Stimulated activated memory B cell treated with anti-CD40 and anti-IgM and Interleukin-4, amounts not matched to agents 10 μg/mL and 1 μg/mL and 100 μg/mL, for 72 hours (primary cell): ENCODE results near the gene BCAS1.

Source experiments
- ATAC-seq: fragments of 150-1000 bp; cut with Tn5 transposase; 2 replicates; pipeline ENCODE4 v1.10.0; 2021
- H3K27ac Mint-ChIP-seq: one replicate; pipeline ENCODE4 v1.8.0; 2022; ENCODE audit warnings: mild to moderate bottlenecking, mixed read lengths
- H3K27me3 Mint-ChIP-seq: one replicate; pipeline ENCODE4 v1.8.0; 2022; ENCODE audit warnings: mixed read lengths
- H3K36me3 Mint-ChIP-seq: one replicate; pipeline ENCODE4 v1.8.0; 2022; ENCODE audit warnings: mixed read lengths
- H3K4me1 Mint-ChIP-seq: one replicate; pipeline ENCODE4 v1.8.0; 2022; ENCODE audit warnings: mixed read lengths
- H3K4me3 Mint-ChIP-seq: one replicate; pipeline ENCODE4 v1.8.0; 2022; ENCODE audit warnings: mild to moderate bottlenecking, moderate library complexity, mixed read lengths
- H3K9me3 Mint-ChIP-seq: one replicate; pipeline ENCODE4 v1.8.0; 2022; ENCODE audit warnings: mixed read lengths

Gene BCAS1

DNA sequence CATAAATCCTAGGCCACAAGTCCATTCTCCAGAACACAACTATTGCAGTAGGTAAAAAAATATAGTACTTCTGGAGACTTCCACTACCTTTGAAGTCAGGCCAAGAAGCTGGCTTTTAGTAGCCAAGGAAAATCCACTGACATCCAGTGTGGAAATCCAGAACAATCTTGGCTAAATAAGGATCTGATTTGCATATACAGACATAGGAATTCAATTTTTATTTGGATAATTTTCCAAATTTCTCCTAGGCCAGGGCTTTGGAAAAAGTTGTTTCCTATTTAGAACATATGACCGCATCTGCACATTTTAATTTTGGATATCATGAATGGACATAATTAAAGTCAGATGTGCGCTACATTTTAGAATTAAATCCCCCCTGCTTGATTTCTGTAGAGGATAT lies 100.2 kb downstream of the BCAS1 start:
- no peak for ATAC-seq
- Mint-ChIP-seq H3K9me3 (peaks cover 5% of the 10 kb centered on the region), H3K4me3 (no peak overlapping the region), H3K27me3 (no peaks in the 10 kb centered on the region), H3K36me3 (peaks cover 6% of the 10 kb centered on the region), H3K4me1 (no peaks in the 10 kb centered on the region), H3K27ac (no peak overlapping the region)

DNA sequence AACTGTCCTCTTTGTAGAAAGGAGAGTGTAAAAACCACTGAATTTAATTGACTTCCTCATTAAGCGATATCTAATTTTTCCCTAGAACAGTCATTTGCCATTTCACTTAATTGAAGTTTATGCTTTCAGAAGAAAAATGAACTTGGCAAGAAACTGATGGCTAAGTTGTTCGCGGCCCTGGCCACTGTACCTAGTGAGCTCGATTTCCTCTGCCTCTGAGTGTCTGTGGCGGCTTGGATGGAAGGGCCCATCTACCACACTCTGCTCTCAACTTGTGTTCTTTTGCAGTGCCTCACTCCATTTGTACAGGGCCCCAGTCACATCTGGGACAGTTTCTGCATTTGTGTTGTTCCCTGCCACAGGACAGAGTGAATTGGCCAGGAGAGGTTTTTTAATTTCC lies 102.9 kb downstream of the BCAS1 start:
- no peaks in the 10 kb centered on the region for H3K4me1 Mint-ChIP-seq
- H3K27ac Mint-ChIP-seq = no peak overlapping the region
- no peaks in the 10 kb centered on the region for H3K36me3 Mint-ChIP-seq
- H3K4me3 Mint-ChIP-seq = no peak overlapping the region
- no peaks in the 10 kb centered on the region for H3K9me3 Mint-ChIP-seq
- H3K27me3 Mint-ChIP-seq = no peaks in the 10 kb centered on the region
- no peak for ATAC-seq

DNA sequence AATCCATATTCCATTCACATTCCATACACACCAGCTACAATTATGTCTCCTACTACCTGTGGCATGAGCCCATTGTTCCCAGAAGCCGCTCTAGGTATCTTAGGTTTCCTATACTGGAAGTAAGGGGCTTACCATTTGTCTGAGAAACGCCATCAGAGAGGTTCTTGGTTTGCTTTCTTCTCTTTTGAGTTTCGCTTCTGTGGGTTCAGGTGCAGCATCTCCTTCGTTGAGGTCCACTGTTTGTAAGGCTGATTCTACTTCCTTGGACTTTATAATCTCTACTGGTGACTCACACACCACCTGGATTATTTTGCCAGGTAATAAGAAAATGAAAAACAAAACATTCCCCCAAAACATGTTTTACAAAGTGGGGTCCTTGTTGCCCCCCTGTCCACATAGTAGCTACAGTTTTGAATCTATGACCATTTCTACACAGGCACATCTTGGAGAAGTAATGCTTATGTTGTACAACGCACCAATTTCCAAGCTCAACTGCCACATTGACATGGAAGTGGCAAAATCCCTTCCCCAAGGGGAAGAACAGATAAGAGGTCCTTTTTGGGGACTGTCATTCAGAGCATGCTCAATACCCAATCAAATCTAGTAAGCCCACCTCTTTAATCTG lies 103.5 kb downstream of the BCAS1 start:
- Mint-ChIP-seq H3K27ac (no peak overlapping the region), H3K36me3 (no peaks in the 10 kb centered on the region), H3K4me3 (no peak overlapping the region), H3K27me3 (no peaks in the 10 kb centered on the region), H3K9me3 (no peaks in the 10 kb centered on the region), H3K4me1 (no peaks in the 10 kb centered on the region)
- no peak for ATAC-seq

DNA sequence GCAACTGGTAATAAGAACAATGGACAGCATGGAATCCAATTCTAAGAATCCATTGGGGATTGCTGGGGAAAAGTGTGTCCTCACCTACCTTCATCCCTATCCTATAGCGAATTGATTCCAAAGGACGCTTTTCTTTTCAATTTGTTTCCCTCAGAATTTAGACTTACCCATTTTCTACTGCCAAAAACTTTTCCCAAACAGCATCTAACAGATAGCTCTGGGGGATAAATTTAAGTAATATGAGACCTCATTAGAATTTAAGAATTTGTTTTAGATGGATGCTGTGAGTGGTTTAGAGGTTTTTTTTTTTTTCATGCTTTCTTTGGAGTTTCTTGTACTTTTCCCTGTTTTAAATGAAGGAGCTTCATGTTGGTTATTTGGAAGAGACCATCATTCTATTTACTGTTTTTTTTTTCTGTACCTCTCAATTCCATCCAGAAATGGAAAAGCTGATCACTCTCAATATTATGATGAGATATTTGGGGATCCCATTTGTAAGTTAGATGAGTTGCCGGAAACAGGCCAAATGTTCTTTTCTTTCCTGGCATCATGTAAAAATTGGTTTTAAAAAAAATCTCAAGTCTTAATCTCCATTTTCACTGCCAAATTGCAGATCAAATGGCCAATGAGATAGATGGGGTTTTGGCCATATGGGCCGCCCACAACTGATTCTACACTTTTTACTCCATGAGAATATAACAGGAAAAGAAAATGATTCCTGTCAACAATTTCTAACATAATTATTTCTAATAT lies 105.7 kb downstream of the BCAS1 start:
- ATAC-seq = no peak
- no peak overlapping the region for H3K4me3 Mint-ChIP-seq
- no peak overlapping the region for H3K27ac Mint-ChIP-seq
- no peaks in the 10 kb centered on the region for H3K27me3 Mint-ChIP-seq
- peaks cover 7% of the 10 kb centered on the region for H3K4me1 Mint-ChIP-seq
- no peaks in the 10 kb centered on the region for H3K9me3 Mint-ChIP-seq
- no peaks in the 10 kb centered on the region for H3K36me3 Mint-ChIP-seq

DNA sequence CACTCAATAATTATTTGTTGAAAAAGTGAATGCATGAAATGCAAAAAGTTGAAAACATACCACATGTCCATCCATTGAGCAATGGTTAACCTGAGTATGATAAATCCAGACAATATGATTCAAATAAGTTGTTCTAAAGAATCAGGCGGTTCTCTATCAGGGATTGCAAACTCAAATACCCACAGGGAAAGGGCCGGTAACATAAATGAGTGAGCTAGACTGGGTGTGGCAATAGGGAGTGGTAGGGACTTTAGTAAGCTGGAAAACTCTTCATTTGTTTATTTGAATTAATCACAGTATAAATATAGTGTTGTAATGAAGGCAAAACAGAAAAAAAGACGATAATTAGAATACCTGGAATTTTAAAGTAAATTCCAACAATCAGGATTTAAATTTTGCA lies 106.3 kb downstream of the BCAS1 start:
- Mint-ChIP-seq H3K4me1 (peaks cover 7% of the 10 kb centered on the region), H3K4me3 (no peak overlapping the region), H3K9me3 (no peaks in the 10 kb centered on the region), H3K36me3 (no peaks in the 10 kb centered on the region), H3K27me3 (no peaks in the 10 kb centered on the region), H3K27ac (no peak overlapping the region)
- ATAC-seq = no peak

DNA sequence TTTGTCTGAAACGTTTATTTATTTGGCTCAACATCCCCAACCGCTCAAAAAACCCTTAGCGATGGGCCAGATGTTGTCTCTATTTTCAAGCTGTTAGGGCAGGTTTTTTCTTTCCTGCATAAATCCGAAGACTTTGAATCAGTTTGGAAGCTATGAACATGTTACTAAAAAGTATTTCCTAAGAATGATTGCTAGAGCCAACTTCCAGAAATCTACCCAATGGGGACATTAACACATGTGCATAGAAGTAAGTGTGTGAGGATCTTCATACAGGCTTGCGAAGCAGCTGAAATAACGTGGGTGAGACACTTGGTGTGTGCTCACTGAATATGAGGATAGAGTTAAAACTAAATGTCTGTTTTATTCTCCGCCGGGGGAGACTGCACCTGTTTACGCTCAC lies 106.8 kb downstream of the BCAS1 start:
- Mint-ChIP-seq H3K27ac (no peak overlapping the region), H3K36me3 (no peaks in the 10 kb centered on the region), H3K4me3 (no peak overlapping the region), H3K27me3 (no peaks in the 10 kb centered on the region), H3K4me1 (peaks cover 7% of the 10 kb centered on the region), H3K9me3 (no peaks in the 10 kb centered on the region)
- no peak for ATAC-seq

DNA sequence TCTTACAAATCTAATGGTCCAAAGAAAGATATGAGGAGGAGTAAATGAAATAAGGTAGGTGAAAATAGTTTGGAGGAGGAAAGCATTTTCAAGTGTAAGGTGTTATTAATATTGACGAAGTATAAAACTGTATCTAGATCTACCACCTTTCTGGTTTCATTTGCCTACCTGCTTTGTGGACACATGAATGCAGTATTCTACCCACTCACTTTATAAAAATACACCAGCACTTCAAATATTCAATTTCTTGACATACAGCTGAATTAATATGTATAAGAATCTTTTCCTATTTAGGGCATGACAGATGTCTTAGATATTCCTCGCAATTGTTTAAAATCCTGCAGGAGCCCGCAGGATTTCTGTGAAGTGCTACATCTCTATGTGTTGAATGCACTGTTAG lies 108.0 kb downstream of the BCAS1 start:
- Mint-ChIP-seq H3K27me3 (no peaks in the 10 kb centered on the region), H3K4me1 (peaks cover 7% of the 10 kb centered on the region), H3K9me3 (no peaks in the 10 kb centered on the region), H3K27ac (no peak overlapping the region), H3K4me3 (no peak overlapping the region), H3K36me3 (no peaks in the 10 kb centered on the region)
- ATAC-seq = no peak

DNA sequence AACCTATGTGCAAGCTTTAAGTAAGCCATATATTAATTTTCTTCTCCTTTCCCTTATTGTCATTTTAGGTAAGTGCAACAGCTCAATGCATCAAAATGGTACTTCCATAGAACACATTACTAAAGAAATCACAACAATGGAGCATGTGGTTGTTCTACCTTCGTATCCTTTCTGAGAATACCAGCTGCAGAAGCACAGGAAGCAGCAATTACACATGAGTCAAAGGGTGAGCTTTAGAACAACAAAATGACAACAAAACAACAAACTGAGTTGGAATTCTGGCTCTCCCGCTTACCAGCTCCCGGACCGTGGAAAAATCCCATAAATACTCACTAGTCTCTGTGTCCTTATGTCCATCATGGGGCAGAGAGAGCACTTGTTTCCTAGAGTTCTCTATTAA lies 108.9 kb downstream of the BCAS1 start:
- no peaks in the 10 kb centered on the region for H3K9me3 Mint-ChIP-seq
- ATAC-seq = no peak
- no peak overlapping the region for H3K27ac Mint-ChIP-seq
- peaks cover 7% of the 10 kb centered on the region for H3K4me1 Mint-ChIP-seq
- no peaks in the 10 kb centered on the region for H3K27me3 Mint-ChIP-seq
- no peak overlapping the region for H3K4me3 Mint-ChIP-seq
- no peaks in the 10 kb centered on the region for H3K36me3 Mint-ChIP-seq

DNA sequence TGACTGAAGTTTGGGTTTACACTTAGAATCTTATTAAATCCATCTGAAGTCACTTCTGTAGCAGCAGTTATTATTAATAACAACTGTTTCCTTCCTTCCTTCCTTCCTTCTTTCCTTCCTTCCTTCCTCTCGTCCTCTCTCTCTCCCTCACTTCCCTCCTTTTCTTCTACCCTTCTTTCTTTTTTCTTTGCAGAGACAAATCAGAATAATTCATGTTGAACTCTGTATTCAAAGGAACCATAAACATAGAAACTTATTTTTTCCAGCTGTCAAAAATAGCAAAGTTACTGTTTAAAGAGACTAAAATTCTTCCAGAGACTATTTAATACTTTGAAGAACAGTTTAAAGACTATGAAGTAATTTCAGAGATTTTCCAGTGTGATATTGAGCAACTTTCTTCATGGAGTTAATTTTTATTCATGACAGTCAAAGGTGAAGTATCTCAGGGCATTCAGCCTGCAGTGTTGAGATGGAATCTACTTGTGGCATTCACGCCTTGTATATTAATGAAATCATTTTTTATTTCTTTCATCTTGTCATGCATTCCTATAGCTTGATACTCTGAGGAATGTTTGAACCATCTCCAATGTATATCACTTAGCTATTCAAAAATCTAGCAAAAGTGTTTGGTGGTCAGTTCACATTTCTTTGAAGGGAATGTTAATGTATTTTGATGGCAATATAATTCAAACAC lies 109.7 kb downstream of the BCAS1 start:
- no peak overlapping the region for H3K4me3 Mint-ChIP-seq
- H3K27ac Mint-ChIP-seq = no peak overlapping the region
- ATAC-seq = no peak
- no peaks in the 10 kb centered on the region for H3K27me3 Mint-ChIP-seq
- no peaks in the 10 kb centered on the region for H3K9me3 Mint-ChIP-seq
- no peaks in the 10 kb centered on the region for H3K36me3 Mint-ChIP-seq
- peaks cover 7% of the 10 kb centered on the region for H3K4me1 Mint-ChIP-seq

DNA sequence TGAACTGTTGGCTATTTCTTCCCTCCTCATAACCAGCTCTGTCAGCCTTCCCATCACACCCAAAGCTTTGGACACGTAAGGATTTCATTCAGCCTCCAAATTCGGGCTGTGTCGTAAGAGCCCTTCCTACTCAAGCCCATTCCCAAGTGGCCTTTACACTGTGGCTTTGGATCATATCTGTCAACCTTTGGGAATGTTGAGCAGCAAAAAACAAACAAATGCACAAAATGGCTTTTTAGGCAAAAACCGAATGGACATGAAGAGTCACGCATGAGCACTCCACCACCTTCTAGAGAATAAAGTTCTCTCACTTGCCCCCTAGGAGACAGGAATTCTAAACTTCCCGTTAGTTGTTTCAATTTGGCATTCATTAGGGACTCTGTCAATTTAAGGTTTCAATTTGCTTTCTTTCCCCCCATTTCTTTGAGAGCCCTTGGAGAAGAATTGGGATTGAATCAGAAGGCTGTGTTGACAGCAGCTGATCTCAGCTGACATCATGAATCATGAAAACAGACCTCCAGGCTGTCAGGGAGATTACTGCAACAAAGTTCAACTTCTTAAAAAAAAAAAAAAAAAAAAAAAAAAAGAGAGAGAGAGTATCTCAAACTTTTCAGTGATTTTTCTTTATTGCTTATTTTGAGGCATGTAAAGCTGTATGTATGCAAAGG lies 110.3 kb downstream of the BCAS1 start:
- no peak overlapping the region for H3K27ac Mint-ChIP-seq
- H3K4me3 Mint-ChIP-seq = no peak overlapping the region
- no peak for ATAC-seq
- H3K36me3 Mint-ChIP-seq = no peaks in the 10 kb centered on the region
- no peaks in the 10 kb centered on the region for H3K9me3 Mint-ChIP-seq
- H3K4me1 Mint-ChIP-seq = peaks cover 7% of the 10 kb centered on the region
- H3K27me3 Mint-ChIP-seq = no peaks in the 10 kb centered on the region

DNA sequence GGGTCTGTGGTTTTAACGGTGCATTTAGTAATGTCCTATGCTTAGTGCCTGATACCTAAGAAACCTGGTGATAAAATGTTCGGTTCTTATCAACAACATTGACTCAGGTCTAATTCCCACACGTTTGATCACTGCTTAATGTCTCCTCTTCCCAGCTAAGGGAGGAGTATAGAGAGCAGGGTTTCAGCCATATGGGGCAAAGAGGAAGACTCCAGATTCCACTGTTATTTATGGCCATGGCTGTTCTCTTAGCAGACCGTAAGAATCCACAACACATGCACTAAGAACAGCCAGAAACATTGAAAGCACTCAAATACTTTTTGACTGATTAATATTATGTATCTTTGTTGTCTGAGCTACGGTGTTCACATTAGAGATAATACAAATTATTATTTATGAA lies 112.1 kb downstream of the BCAS1 start:
- peaks cover 5% of the 10 kb centered on the region for H3K36me3 Mint-ChIP-seq
- H3K4me3 Mint-ChIP-seq = no peak overlapping the region
- H3K9me3 Mint-ChIP-seq = peaks cover 3% of the 10 kb centered on the region
- no peak overlapping the region for H3K27ac Mint-ChIP-seq
- no peak for ATAC-seq
- H3K27me3 Mint-ChIP-seq = no peaks in the 10 kb centered on the region
- peaks cover 7% of the 10 kb centered on the region for H3K4me1 Mint-ChIP-seq

DNA sequence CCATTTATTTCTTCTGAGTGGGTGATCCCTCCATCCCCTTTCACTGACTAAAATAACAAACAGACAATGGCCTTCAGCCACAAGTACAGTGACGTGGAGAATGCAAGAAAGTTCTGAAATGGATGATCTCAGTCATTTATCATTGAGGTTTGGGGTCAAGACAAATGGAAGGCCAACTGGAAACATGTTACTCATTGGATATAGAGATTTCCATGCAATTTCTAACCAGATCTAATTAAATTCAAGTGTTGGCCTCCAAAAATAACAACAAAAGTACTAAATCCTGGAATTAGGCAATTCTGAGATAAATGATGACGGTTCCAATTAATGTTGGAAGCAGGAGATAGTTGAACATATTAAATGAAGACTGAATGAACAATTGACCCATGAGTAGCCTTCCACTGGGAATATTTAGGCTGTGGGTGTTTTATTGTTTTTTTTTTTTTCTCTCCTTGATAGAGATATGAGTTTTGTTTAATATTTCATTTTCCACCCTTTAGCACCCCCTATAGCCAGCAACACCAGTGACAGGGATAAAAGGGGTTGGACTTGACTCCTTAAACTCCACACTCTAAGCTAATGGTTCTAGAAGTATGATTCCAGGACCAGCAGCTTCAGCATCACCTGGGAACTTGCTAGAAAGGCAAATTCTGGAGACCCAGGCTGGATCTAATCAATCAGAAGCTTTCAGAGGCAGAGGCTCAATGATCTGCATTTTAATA lies 112.8 kb downstream of the BCAS1 start:
- ATAC-seq = no peak
- Mint-ChIP-seq H3K4me3 (no peak overlapping the region), H3K27ac (no peak overlapping the region), H3K36me3 (peaks cover 9% of the 10 kb centered on the region), H3K27me3 (no peaks in the 10 kb centered on the region), H3K9me3 (peaks cover 3% of the 10 kb centered on the region), H3K4me1 (peaks cover 7% of the 10 kb centered on the region)

DNA sequence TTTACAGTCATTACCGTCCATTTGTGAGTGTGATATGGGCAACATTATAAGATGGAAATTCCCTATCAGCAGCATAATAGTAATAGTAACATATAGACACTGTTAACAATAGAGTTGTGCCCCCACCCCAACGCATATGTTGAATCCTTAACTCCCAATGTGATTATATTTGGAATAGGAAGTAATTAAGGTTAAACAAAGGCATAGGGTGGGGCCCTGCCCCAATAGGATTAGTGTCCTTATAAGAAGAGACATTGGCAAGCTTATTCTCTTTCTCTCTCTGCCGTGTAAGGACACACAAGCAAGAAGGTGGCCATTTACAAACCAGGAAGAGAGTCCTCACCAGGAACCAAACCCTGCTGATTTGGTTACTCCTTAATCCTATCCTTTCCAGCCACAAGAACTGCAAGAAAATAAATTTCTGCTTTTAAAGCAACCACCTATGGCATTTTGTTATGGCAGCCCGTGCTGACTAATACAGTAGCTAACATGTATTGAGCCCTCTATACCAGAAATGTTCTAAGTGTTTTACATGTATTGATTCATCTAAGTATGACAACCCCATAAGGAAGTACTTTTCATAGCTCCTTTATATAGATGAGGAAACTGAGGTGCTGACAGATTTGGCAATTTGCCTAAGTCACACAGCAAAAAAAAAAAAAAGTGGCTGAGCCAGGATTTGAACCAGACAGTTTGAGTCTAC lies 114.2 kb downstream of the BCAS1 start:
- peaks cover 3% of the 10 kb centered on the region for H3K9me3 Mint-ChIP-seq
- H3K36me3 Mint-ChIP-seq = peaks cover 15% of the 10 kb centered on the region
- H3K27ac Mint-ChIP-seq = no peak overlapping the region
- no peak for ATAC-seq
- no peak overlapping the region for H3K4me3 Mint-ChIP-seq
- H3K4me1 Mint-ChIP-seq = peaks cover 7% of the 10 kb centered on the region
- no peaks in the 10 kb centered on the region for H3K27me3 Mint-ChIP-seq

DNA sequence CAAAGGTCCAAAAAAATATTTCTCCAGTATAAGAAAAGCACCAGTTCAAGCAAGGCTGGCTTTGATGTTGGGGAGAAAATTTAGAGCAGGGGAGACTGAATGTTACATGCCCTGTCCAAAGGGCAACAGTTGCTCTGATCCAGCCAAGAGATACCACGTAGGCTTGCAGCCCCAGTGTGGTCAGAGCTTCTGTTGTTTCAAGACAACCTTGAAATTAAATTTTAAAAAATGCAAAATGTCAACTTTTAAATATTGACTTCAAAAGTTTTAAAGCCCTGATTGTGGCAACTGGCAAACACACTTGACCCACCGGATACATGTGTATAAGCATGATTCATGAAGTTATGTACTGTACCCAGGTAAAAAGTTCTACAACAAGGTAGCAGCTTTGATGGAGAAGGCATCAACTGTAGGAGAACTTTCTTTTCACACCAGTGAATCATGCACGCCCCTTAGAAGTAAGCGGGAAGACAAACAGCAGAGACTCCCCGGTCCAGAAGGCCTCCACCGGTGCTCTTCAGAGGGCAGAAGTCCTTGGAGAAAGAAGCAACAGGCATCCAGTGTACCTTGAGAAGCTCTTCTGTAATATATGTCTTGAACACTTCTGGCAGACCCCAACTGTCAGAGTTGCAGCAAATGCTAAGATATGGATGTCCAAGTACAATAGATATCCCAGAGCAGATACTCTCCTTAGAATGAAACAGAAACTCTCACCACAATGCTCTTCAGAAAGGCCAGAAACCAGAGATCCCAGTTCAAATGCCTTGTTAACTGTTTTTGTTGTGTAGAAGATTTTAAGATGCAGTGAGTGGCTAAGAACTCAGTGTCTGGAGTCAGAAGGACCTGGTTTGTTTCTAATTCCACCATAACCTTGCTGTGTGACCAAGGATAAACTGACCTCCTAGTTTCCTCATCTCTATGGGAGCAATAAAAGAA lies 115.4 kb downstream of the BCAS1 start:
- peaks cover 5% of the 10 kb centered on the region for H3K4me1 Mint-ChIP-seq
- no peak overlapping the region for H3K4me3 Mint-ChIP-seq
- H3K27ac Mint-ChIP-seq = no peak overlapping the region
- ATAC-seq = no peak
- peaks cover 15% of the 10 kb centered on the region for H3K36me3 Mint-ChIP-seq
- no peaks in the 10 kb centered on the region for H3K27me3 Mint-ChIP-seq
- H3K9me3 Mint-ChIP-seq = peaks cover 3% of the 10 kb centered on the region
